Fibroblast of lung (primary cell): Measurements from ENCODE around the gene POFUT2. TPM values are rescaled to one million over a fixed set of nuclear protein-coding genes. Genes with fewer than 3 reads are reported as not detected.

ENCODE experiments used
- DNase-seq, 2 donors: peaks; one replicate each; pipeline versions ENCODE4 v3.0.0 to v3.0.0-alpha.2; 2010; ENCODE audit warnings: low read depth in 2 of 2
- H2AFZ ChIP-seq: 2 replicates; pipeline ENCODE4 v1.5.1; 2012; ENCODE audit warnings: low read length, control low read depth, inconsistent platforms
- H3K27ac ChIP-seq: 2 replicates; pipeline ENCODE4 v1.5.1; 2011; ENCODE audit warnings: low read length, control low read depth; ENCODE audit not compliant: insufficient read depth
- H3K27me3 ChIP-seq: 2 replicates; pipeline ENCODE4 v1.5.1; 2011; ENCODE audit warnings: mild to moderate bottlenecking, low read length; ENCODE audit not compliant: control insufficient read depth, insufficient read depth
- H3K36me3 ChIP-seq: 2 replicates; pipeline ENCODE4 v1.5.1; 2011; ENCODE audit warnings: low read length; ENCODE audit not compliant: control insufficient read depth, insufficient read depth
- H3K4me1 ChIP-seq: 2 replicates; pipeline ENCODE4 v1.5.1; 2011; ENCODE audit warnings: low read length; ENCODE audit not compliant: control insufficient read depth, insufficient read depth; ENCODE audit errors: extremely low read depth
- H3K4me2 ChIP-seq: 2 replicates; pipeline ENCODE4 v1.5.1; 2011; ENCODE audit warnings: low read length, control low read depth; ENCODE audit not compliant: insufficient read depth; ENCODE audit errors: extremely low read depth
- H3K4me3 ChIP-seq, 4 experiments: fragments of 200-600 bp in 1 of 4; sonication (generic) in 1 of 4; replicated peaks in 1 of 4; 2 replicates each; pipeline ENCODE4 v1.5.1; 2011 to 2016; ENCODE audit warnings: low read length in 4 of 4, low read depth in 3 of 4, mild to moderate bottlenecking in 3 of 4, control low read depth in 2 of 4, inconsistent platforms in 1 of 4, mixed read lengths in 1 of 4; ENCODE audit not compliant: insufficient read depth in 1 of 4; ENCODE audit errors: control extremely low read depth in 1 of 4
- H3K79me2 ChIP-seq: 2 replicates; pipeline ENCODE4 v1.5.1; 2012; ENCODE audit warnings: mild to moderate bottlenecking, low read length, inconsistent platforms; ENCODE audit not compliant: control insufficient read depth, insufficient read depth
- H3K9ac ChIP-seq: 2 replicates; pipeline ENCODE4 v1.5.1; 2011; ENCODE audit warnings: mild to moderate bottlenecking, low read length, control low read depth; ENCODE audit not compliant: insufficient read depth
- H3K9me3 ChIP-seq: 2 replicates; pipeline ENCODE4 v1.5.1; 2012; ENCODE audit warnings: low read depth, low read length; ENCODE audit not compliant: control insufficient read depth, insufficient read depth
- H4K20me1 ChIP-seq: 2 replicates; pipeline ENCODE4 v1.5.1; 2011; ENCODE audit warnings: low read length; ENCODE audit not compliant: control insufficient read depth, insufficient read depth; ENCODE audit errors: extremely low read depth
- CTCF ChIP-seq, 2 donors: IDR thresholded peaks in 1 of 2; conservative IDR thresholded peaks in 1 of 2; 1 replicate in 1 of 2; 2 replicates in 1 of 2; pipeline ENCODE4 v1.5.1; 2011 to 2012; ENCODE audit warnings: low read length in 2 of 2, control low read depth in 1 of 2, inconsistent platforms in 1 of 2, low read depth in 1 of 2, mild to moderate bottlenecking in 1 of 2
- EZH2 ChIP-seq: IDR thresholded peaks from 2 replicates; pipeline ENCODE4 v1.5.1; 2012; ENCODE audit warnings: low read length, control low read depth, mild to moderate bottlenecking; ENCODE audit errors: missing control alignments
- polyA plus RNA-seq, 2 donors: library from polyadenylated mRNA; depleted of rRNA in 1 of 2; stranded (reverse) in 1 of 2; unstranded in 1 of 2; fragments of >200 nt; gene quantifications; 2 replicates each; pipeline ENCODE4 v1.2.1, GENCODE V29; 2011 to 2012; ENCODE audit warnings: missing spikeins in 1 of 2
- total RNA-seq: library from RNA; depleted of rRNA; stranded (reverse); fragments of >200 nt; gene quantifications from 2 replicates; pipeline ENCODE4 v1.2.1, GENCODE V29; 2014

The POFUT2 gene
- total and polyA plus RNA-seq, 2 donors (not counting 1 experiment from before 2014, with no cell fraction given), result 56.0 to 60.3 TPM

- H3K36me3 ChIP-seq, result no peaks in the 10 kb centered on the region
- H3K79me2 ChIP-seq, result no peaks in the 10 kb centered on the region
- no peak overlapping the region for H3K4me3 ChIP-seq
- no peak overlapping the region for H3K9ac ChIP-seq
- H3K27me3 ChIP-seq, result no peaks in the 10 kb centered on the region
- H3K9me3 ChIP-seq, result no peaks in the 10 kb centered on the region
- TF ChIP-seq EZH2, result no peak
- TF ChIP-seq CTCF (conservative IDR thresholded peaks at IDR 0.05 in 1 of 2, IDR thresholded peaks at IDR 0.05 in 1 of 2; ENCODE audit: low read depth in 1 of 2, low read length in 2 of 2), result no peak
- H2AFZ ChIP-seq, result no peak overlapping the region
- no peak for DNase-seq
- peaks cover 28% of the 10 kb centered on the region for H3K4me1 ChIP-seq
- no peak overlapping the region for H3K27ac ChIP-seq
- H3K4me2 ChIP-seq, result no peak overlapping the region
- no peaks in the 10 kb centered on the region for H4K20me1 ChIP-seq
Observed at GRCh38 chr21:45313682-45314081, 26.0 kb upstream of the POFUT2 start.

DNA sequence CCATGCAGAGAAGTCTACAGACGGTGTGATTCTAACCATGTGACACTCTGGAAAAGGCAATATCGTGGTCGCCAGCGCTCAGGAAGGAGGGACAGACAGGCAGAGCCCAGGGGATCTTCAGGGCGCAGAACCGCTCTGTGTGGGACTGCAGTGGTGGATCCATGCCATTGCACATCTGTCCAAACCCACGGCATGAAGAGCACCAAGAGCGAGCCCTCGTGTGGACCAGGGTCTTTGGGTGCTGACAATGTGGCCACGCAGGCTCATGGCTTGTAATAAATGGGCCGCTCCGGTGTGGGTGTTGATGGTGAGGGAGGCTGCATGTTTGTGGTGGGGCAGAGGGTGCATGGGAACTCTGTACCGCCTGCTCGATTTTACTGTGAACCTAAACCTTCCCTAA is 25.3 kb upstream of the POFUT2 start:
- no peak overlapping the region for H3K27ac ChIP-seq
- H3K4me1 ChIP-seq, result peaks cover 28% of the 10 kb centered on the region
- H3K9me3 ChIP-seq, result no peaks in the 10 kb centered on the region
- H3K4me3 ChIP-seq, result no peak overlapping the region
- H2AFZ ChIP-seq, result no peak overlapping the region
- no peaks in the 10 kb centered on the region for H3K27me3 ChIP-seq
- no peak for DNase-seq
- no peak overlapping the region for H3K4me2 ChIP-seq
- no peaks in the 10 kb centered on the region for H3K36me3 ChIP-seq
- no peaks in the 10 kb centered on the region for H3K79me2 ChIP-seq
- TF ChIP-seq CTCF (conservative IDR thresholded peaks at IDR 0.05 in 1 of 2, IDR thresholded peaks at IDR 0.05 in 1 of 2; ENCODE audit: low read depth in 1 of 2, low read length in 2 of 2) (no peak), EZH2 (no peak)
- H4K20me1 ChIP-seq, result no peaks in the 10 kb centered on the region
- no peak overlapping the region for H3K9ac ChIP-seq

- DNase-seq, result no peak
- no peaks in the 10 kb centered on the region for H4K20me1 ChIP-seq
- no peak overlapping the region for H3K9ac ChIP-seq
- peaks cover 28% of the 10 kb centered on the region for H3K4me1 ChIP-seq
- no peak overlapping the region for H2AFZ ChIP-seq
- no peak overlapping the region for H3K27ac ChIP-seq
- no peaks in the 10 kb centered on the region for H3K79me2 ChIP-seq
- H3K4me3 ChIP-seq, result no peak overlapping the region
- no peaks in the 10 kb centered on the region for H3K36me3 ChIP-seq
- TF ChIP-seq EZH2 (no peak), CTCF (conservative IDR thresholded peaks at IDR 0.05 in 1 of 2, IDR thresholded peaks at IDR 0.05 in 1 of 2; ENCODE audit: low read depth in 1 of 2, low read length in 2 of 2) (no peak)
- no peak overlapping the region for H3K4me2 ChIP-seq
- no peaks in the 10 kb centered on the region for H3K27me3 ChIP-seq
- no peaks in the 10 kb centered on the region for H3K9me3 ChIP-seq
Observed at GRCh38 chr21:45312296-45312695, 24.6 kb upstream of the POFUT2 start.
